ENCODE results near the gene KIR3DL2. TPM values are rescaled to one million over a fixed set of nuclear protein-coding genes. Genes with fewer than 3 reads are reported as not detected.
"Not testable (repeated sequence)": the region's sequence is repeated elsewhere in the genome, so short reads cannot be mapped to it uniquely, and the experiment has no call there.

Gene KIR3DL2
- total RNA-seq, 1 experiment from 2014 or later: not detected

- POLR2A ChIA-PET (ENCODE audit: low non-redundant PET); H3K4me1 ChIP-seq (ENCODE audit: insufficient read depth, low read length, poor library complexity, severe bottlenecking); BruUV-seq (replicated peaks); H3K36me3 ChIP-seq (ENCODE audit: insufficient read depth, low read length, poor library complexity, severe bottlenecking); H3K4me3 ChIP-seq (ENCODE audit: low read depth, low read length, poor library complexity, severe bottlenecking); DNase-seq (ENCODE audit: low spot score); H3K9me3 ChIP-seq (ENCODE audit: low read depth, low read length, poor library complexity, severe bottlenecking); CTCF ChIA-PET; intact Hi-C loops (cut with micrococcal nuclease; ENCODE audit: unreplicated experiment); H3K27ac ChIP-seq (ENCODE audit: low read depth, low read length, poor library complexity, severe bottlenecking): not testable (repeated sequence)
- peaks cover 15% of the 10 kb centered on the region for H3K27me3 ChIP-seq (replicated peaks; ENCODE audit: insufficient read depth, low read depth, low read length, poor library complexity)
These were observed 7.1 kb upstream of the KIR3DL2 start for GRCh38 chr19:54843171-54843570.

- intact Hi-C loops (cut with micrococcal nuclease; ENCODE audit: unreplicated experiment): no loop called here
- POLR2A ChIA-PET (ENCODE audit: low non-redundant PET): no interaction called here
These were observed 687 bp downstream of the KIR3DL2 start for GRCh38 chr19:54850930-54851329.

GRCh38 chr19:54851353-54851752 lies 1.1 kb downstream of the KIR3DL2 start:
- H3K27ac ChIP-seq (ENCODE audit: low read depth, low read length, poor library complexity, severe bottlenecking): no peak overlapping the region
- intact Hi-C loops (cut with micrococcal nuclease; ENCODE audit: unreplicated experiment): no loop called here
- no peak overlapping the region for H3K4me3 ChIP-seq (ENCODE audit: low read depth, low read length, poor library complexity, severe bottlenecking)
- no peaks in the 10 kb centered on the region for H3K4me1 ChIP-seq (ENCODE audit: insufficient read depth, low read length, poor library complexity, severe bottlenecking)
- H3K9me3 ChIP-seq (ENCODE audit: low read depth, low read length, poor library complexity, severe bottlenecking): no peaks in the 10 kb centered on the region
- no TSS peak for BruUV-seq (replicated peaks)
- no peak for DNase-seq (ENCODE audit: low spot score)
- H3K27me3 ChIP-seq (replicated peaks; ENCODE audit: insufficient read depth, low read depth, low read length, poor library complexity): peaks cover 15% of the 10 kb centered on the region
- CTCF ChIA-PET: no interaction called here
- no peaks in the 10 kb centered on the region for H3K36me3 ChIP-seq (ENCODE audit: insufficient read depth, low read length, poor library complexity, severe bottlenecking)
- POLR2A ChIA-PET (ENCODE audit: low non-redundant PET): no interaction called here
- TF ChIP-seq CTCF (conservative IDR thresholded peaks at IDR 0.05; ENCODE audit: low read depth, low read length) (no peak), EZH2 (IDR thresholded peaks at IDR 0.05; ENCODE audit: borderline replicate concordance, low read depth, low read length, poor library complexity, severe bottlenecking) (no peak)

More at GRCh38 chr19:54850930-54851329, 687 bp downstream of the KIR3DL2 start:
- Histone ChIP-seq H3K9me3 (ENCODE audit: low read depth, low read length, poor library complexity, severe bottlenecking) (no peaks in the 10 kb centered on the region), H3K27ac (ENCODE audit: low read depth, low read length, poor library complexity, severe bottlenecking) (no peak overlapping the region), H3K36me3 (ENCODE audit: insufficient read depth, low read length, poor library complexity, severe bottlenecking) (no peaks in the 10 kb centered on the region), H3K27me3 (replicated peaks; ENCODE audit: insufficient read depth, low read depth, low read length, poor library complexity) (peaks cover 15% of the 10 kb centered on the region), H3K4me1 (ENCODE audit: insufficient read depth, low read length, poor library complexity, severe bottlenecking) (no peaks in the 10 kb centered on the region), H3K4me3 (ENCODE audit: low read depth, low read length, poor library complexity, severe bottlenecking) (no peak overlapping the region)
- no peak for DNase-seq (ENCODE audit: low spot score)
- no peak for TF ChIP-seq EZH2 (IDR thresholded peaks at IDR 0.05; ENCODE audit: borderline replicate concordance, low read depth, low read length, poor library complexity, severe bottlenecking)
- TF ChIP-seq CTCF (conservative IDR thresholded peaks at IDR 0.05; ENCODE audit: low read depth, low read length): no peak
- CTCF ChIA-PET: no interaction called here
- BruUV-seq (replicated peaks): no TSS peak

- BruUV-seq (replicated peaks); H3K4me3 ChIP-seq (ENCODE audit: low read depth, low read length, poor library complexity, severe bottlenecking); H3K9me3 ChIP-seq (ENCODE audit: low read depth, low read length, poor library complexity, severe bottlenecking); H3K4me1 ChIP-seq (ENCODE audit: insufficient read depth, low read length, poor library complexity, severe bottlenecking); DNase-seq (ENCODE audit: low spot score); H3K36me3 ChIP-seq (ENCODE audit: insufficient read depth, low read length, poor library complexity, severe bottlenecking); H3K27me3 ChIP-seq (replicated peaks; ENCODE audit: insufficient read depth, low read depth, low read length, poor library complexity); H3K27ac ChIP-seq (ENCODE audit: low read depth, low read length, poor library complexity, severe bottlenecking); CTCF ChIA-PET; intact Hi-C loops (cut with micrococcal nuclease; ENCODE audit: unreplicated experiment); POLR2A ChIA-PET (ENCODE audit: low non-redundant PET): not testable (repeated sequence)
These were observed 5.0 kb downstream of the KIR3DL2 start for GRCh38 chr19:54855241-54855640.

GRCh38 chr19:54858476-54858875 lies 8.2 kb downstream of the KIR3DL2 start:
- H3K4me1 ChIP-seq (ENCODE audit: insufficient read depth, low read length, poor library complexity, severe bottlenecking); H3K9me3 ChIP-seq (ENCODE audit: low read depth, low read length, poor library complexity, severe bottlenecking); intact Hi-C loops (cut with micrococcal nuclease; ENCODE audit: unreplicated experiment); H3K36me3 ChIP-seq (ENCODE audit: insufficient read depth, low read length, poor library complexity, severe bottlenecking); CTCF ChIA-PET; BruUV-seq (replicated peaks); H3K27ac ChIP-seq (ENCODE audit: low read depth, low read length, poor library complexity, severe bottlenecking); POLR2A ChIA-PET (ENCODE audit: low non-redundant PET); DNase-seq (ENCODE audit: low spot score); H3K4me3 ChIP-seq (ENCODE audit: low read depth, low read length, poor library complexity, severe bottlenecking): not testable (repeated sequence)
- H3K27me3 ChIP-seq (replicated peaks; ENCODE audit: insufficient read depth, low read depth, low read length, poor library complexity): peaks cover 11% of the 10 kb centered on the region

GRCh38 chr19:54859421-54859820 lies 9.2 kb downstream of the KIR3DL2 start:
- CTCF ChIA-PET; H3K9me3 ChIP-seq (ENCODE audit: low read depth, low read length, poor library complexity, severe bottlenecking); POLR2A ChIA-PET (ENCODE audit: low non-redundant PET); H3K4me3 ChIP-seq (ENCODE audit: low read depth, low read length, poor library complexity, severe bottlenecking); BruUV-seq (replicated peaks); H3K27ac ChIP-seq (ENCODE audit: low read depth, low read length, poor library complexity, severe bottlenecking); DNase-seq (ENCODE audit: low spot score); H3K4me1 ChIP-seq (ENCODE audit: insufficient read depth, low read length, poor library complexity, severe bottlenecking); H3K36me3 ChIP-seq (ENCODE audit: insufficient read depth, low read length, poor library complexity, severe bottlenecking); intact Hi-C loops (cut with micrococcal nuclease; ENCODE audit: unreplicated experiment): not testable (repeated sequence)
- peaks cover 11% of the 10 kb centered on the region for H3K27me3 ChIP-seq (replicated peaks; ENCODE audit: insufficient read depth, low read depth, low read length, poor library complexity)

Measured in A673 (cell line).